NCI-H69 (cell line): ENCODE results near the gene ZNF350.
"Not testable (repeated sequence)": the region's sequence is repeated elsewhere in the genome, so short reads cannot be mapped to it uniquely, and the experiment has no call there.

Source experiments
- DNase-seq: peaks from one replicate; lab custom pipeline; 2025; lab: John Stamatoyannopoulos, UW

ZNF350 gene

DNA sequence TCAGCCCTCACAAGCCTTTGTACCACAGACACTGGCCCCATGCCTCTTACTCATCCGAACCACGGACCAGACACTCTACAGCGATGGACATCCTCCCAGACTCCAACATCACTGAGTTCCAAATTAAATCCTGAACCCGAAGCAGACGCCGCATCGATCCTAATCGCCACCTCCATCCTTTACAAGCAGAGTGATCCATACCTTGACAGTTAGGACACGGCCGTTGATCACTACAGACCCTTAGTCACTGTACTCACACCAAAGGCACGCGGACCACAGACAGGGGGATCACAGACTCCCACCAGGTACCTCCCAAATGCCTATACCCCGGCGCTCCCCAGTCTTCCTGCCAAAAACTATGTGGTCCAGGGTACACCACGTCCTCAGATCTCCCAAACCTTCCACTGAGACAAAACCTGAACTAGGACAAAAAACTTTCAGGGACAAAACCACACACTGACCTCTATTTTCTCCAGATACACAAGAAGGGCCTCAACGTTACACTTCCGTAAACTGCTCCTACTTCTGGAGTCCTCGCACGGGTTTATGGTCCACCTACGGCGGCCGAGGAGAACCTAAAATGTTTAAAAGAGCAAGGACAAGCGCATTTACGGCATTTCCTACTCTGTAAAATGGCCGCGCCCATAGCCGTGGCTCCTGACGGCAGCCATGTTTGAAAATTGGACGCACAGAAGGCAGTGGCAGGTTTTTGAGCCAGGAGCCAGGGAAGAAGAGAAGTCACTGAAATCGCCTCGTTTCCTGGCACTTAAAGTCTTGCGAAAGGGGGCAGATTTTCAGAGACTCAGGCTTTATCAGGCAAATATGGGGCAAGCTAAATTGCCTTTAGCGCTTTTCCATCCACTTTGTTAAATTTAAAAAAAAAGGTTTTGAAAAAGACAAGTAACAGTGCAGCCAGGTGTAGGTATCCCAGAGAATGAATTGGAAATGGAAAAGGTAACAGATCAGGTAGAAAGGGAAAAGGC, at the start of gene ZNF350:
Gene ZNF350 (minus strand): TSS at position 532 of the 983 bp plus-strand sequence. CDS start 12,480 bp downstream, outside the sequence.
- peak; percentile 97 for DNase-seq

DNA sequence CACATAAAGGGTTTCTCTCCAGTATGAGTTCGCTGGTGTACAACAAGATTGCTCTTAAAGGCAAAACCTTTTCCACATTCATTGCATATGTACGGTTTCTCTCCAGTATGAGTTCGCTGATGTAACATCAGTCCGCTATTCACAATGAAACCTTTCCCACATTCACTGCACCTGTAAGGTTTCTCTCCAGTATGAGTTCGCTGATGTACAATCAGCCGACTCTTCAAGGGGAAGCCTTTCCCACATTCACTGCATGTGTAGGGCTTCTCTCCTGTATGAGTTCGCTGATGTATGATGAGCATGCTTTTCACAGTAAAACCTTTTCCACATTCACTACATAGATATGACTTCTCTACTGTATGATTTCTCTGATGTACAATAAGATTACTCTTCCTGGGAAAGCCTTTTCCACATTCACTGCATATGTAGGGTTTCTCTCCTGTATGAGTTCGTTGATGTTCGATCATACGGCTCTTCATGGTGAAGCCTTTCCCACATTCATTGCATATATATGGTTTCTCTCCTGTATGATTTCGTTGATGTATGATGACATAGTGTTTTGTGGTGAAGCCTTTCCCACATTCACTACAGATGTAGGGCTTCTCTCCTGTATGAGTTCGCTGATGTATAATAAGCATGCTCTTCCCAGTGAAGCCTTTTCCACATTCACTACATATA, 47.5 kb upstream of the ZNF350 start:
- DNase-seq: no peak

DNA sequence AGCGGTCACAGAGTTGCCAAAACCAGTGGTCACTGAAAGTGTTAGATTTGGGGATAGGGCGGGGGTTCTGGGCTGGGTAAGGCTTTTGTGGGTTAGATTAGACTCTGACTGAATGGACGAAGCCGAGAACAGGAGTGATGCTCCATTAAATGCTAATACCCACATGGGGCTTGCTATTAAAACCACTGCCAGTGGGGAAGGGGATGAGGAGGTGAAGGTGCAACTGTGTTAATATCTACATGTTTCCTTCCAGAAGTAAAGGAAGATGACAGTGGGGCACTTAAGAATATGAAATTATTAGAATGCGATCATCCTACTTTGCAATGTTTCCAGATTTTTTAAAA, 42.1 kb upstream of the ZNF350 start:
- peak; percentile 52 for DNase-seq

DNA sequence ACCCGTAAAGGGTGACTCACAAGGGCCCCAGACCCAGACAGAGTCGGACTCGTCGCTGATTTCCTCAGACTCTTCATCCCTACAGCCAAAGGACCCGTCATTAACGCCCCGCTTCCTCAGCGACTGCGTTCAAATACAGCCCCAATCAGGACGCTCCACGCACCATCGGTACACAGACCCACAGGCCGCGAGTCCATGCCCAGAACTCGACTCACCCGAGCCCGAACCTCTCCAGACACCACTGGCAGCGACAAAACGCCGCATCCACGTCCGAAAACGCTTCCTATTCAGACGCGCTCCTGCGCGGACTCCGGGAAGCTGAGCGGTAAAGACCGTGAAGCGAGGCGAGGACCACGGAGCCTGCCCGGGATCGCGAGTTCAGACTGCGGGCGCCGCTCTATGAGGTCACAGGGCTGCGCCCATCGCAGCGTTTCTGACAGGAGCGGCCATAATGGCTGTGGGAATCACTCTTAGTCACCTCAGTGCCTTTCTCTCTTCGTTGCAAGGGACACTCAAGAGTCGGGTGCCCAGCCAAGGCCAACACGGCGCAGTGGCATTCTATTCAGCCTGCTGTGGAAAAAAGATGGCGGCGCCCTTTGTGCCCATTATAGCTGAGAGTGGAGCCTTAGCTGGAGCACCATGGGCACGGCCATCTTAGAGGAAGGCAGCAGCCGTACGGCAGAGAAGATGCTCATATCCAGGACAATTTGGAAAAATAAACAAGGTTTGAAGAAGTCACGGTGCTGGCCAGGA, 41.6 kb upstream of the ZNF350 start, which contains the start of gene ZNF614:
Gene ZNF614 (minus strand): TSS at position 353 of the 753 bp plus-strand sequence. CDS start 2,634 bp downstream, outside the sequence.
- peak; percentile 88 for DNase-seq

DNA sequence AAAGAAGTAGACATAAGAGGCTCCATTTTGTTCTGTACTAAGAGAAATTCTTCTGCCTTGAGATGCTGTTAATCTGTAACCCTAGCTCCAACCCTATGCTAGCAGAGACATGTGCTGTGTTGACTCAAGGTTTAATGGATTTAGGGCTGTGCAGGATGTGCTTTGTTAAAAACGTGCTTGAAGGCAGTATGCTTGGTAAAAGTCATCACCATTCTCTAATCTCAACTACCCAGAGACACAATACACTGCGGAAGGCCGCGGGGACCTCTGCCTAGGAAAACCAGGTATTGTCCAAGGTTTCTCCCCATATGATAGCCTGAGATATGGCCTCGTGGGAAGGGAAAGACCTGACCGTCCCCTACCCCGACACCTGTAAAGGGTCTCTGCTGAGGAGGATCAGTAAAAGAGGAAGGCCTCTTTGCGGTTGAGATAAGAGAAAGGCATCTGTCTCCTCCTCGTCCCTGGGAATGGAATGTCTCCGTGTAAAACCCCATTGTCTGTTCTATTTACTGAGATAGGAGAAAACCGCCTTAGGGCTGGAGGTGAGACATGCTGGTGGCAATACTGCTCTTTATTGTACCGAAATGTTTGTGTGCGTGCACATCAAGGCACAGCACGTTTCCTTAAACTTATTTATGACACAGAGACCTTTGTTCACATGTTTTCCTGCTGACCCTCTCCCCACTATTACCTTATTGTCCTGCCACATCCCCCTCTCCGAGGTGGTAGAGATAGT, 39.8 kb upstream of the ZNF350 start:
- DNase-seq: not testable (repeated sequence)

DNA sequence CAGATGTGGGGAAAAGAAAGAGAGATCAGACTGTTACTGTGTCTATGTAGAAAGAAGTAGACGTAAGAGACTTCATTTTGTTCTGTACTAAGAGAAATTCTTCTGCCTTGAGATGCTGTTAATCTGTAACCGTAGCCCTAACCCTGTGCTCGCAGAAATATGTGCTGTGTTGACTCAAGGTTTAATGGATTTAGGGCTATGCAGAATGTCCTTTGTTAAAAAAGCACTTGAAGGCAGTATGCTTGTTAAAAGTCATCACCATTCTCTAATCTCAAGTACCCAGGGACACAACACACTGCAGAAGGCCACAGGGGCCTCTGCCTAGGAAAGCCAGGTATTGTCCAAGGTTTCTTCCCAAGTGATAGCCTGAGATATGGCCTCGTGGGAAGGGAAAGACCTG, 37.8 kb upstream of the ZNF350 start:
- DNase-seq: not testable (repeated sequence)

DNA sequence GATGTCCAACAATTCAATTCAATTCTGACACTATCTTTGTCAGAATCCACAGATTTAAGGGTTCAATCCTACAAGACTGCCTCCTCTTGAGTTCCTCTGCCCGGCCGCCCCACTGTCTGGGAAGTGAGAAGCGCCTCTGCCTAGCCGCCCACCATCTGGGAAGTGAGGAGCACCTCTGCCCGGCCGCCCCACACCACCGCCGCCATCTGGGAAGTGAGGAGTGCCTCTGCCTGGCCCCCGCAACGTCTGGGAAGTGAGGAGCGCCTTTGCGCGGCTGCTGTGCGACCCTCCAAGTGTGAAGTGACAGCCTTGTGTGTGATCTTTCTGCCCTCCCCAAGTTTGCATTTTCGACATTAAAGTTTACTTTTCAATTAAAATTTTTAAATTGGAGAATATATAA, 35.6 kb upstream of the ZNF350 start:
- DNase-seq: no peak

DNA sequence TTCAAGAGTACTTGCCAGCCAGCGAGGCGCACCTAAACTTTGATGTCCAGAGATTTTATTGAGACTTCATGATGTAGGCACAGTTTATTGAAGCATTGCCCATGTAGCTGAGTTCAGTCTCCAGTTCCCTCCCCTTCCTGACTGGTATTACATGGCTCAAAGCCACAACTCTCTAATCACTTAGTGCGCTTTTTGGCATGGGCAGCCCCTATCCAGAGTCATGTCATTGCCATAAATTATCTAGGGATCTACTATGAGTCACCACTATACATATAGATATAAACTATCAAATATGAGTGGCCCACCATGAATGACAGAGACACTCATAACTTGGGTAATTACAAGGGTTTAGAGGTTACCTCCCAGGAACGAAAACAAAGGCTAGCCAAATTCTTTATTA, 33.9 kb upstream of the ZNF350 start:
- DNase-seq: no peak

DNA sequence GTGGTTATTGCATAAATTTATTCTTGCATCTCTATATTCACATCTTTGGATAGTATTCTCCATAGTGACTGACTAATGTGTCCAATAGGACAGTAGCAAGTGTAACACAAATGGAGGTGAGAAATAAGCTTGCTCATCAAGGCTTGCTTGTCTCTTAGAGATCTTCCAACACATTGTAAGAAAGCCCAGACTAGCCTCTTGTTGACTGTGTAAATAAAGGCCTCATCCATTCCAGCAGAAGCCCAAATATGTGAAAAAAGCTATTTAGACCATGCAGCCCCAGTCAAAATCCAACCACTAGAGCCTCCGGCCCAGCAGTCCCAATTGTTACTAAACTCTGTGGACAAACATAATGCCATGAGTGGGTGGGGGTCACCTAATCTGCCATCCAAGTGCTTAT, 24.0 kb upstream of the ZNF350 start:
- no peak for DNase-seq

DNA sequence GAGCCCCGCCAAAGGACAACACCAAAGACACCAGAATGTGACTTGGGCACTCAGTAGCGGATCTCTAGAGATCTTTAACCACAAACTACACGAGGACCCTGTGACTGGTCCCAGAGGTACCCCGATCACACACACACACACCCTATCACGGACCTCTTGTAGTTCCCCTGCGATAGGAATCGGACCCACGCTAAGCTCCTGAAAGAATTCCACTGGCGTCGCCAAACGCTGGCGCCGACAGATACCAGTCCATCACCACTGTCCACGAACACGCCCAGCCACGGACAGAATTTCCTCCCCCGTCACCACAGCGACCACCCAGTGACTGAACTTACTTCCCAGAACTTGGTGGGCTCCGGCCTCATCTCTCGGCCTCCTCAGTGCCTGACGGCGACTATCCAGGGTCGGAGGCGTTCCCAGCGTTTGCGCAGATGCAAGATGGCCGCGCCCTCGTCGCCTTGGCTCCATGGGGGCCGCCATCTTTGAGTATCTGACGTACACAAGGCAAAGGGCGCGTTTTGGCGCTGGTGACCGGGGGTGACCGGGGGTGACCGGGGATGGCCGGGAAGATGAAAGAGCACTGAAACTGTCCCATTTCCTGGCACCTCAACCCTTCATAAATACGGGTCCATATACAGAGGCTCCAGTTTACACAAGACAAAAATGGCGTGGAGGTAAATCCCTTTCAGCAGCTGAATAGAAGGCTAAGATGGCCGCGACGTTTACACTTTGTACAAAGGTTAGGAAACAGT, 21.3 kb upstream of the ZNF350 start, which contains the start of gene ZNF615:
Gene ZNF615 (minus strand): TSS at position 406 of the 752 bp plus-strand sequence. CDS start 4,500 bp downstream, outside the sequence.
- DNase-seq: peak; percentile 94

DNA sequence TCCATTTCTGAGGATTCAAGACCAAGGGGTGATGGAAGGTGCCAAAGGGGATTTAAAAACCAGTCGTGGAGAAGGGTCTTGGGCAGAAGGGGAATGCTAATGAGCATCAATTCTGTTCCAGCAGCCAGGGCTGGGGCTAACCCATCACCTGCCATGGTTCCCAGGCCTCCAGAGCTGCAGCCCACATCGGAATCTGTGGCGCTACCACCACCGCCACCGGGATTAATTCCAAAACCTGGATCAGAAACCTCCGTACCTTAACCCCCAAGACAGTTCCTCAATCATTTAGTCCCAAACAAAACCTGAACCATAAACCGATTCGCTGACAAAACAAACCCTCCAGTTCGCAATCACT, 20.8 kb upstream of the ZNF350 start:
- DNase-seq: peak; percentile 53

DNA sequence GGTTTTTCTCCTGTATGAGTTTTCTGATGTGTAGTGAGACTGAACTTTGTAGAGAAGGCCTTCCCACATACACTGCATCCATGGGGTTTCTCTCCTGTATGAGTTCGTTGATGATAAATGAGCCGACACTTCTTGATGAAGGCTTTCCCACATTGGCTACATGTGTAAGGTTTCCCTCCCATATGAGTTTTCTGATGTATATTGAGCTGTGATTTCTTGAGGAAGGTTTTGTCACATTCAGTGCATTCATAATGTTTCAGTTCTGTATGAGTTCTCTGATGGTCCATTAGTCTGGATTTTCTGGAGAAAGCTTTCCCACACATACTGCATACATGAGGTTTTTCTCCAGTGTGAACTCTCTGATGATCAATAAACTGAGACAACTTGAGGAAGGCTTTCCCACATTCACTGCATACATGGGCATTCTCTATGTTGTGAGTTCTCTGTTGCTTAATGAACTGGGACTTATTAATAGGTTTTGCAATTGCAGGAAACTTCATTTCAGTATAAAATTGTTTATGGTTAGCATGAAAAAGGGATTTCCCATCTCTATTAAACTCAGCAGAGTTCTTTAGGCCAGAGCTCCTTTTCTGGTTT, 7.5 kb upstream of the ZNF350 start:
- DNase-seq: no peak

DNA sequence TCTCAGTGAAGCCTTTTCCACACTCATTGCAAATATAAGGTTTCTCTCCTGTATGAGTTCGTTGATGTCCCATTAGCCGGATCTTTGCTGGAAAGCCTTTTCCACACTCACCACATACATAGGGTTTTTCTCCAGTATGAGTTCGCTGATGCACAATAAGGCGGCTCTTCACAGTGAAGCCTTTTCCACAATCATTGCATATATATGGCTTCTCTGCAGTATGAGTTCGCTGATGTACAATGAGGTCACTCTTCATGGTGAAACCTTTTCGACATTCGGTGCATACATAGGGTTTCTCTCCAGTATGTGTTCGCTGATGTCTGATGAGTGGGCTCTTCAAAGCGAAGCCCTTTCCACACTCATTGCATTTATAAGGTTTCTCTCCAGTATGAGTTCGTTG, 6.8 kb upstream of the ZNF350 start:
- no peak for DNase-seq

DNA sequence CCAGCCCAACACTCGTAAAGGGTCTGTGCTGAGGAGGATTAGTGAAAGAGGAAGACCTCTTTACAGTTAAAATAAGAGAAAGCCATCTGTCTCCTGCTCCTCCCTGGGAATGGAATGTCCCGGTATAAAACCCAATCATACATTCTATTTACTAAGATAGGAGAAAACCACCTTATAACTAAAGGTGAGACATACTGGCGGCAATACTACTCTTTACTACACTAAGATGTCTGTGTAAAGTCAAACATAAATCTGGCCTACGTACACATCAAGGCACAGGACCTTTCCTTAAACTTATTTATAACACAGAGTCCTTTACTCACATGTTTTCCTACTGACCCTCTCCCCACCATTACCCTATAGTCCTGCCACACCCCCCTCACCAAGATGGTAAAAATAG, 3.3 kb downstream of the ZNF350 start:
- no peak for DNase-seq

DNA sequence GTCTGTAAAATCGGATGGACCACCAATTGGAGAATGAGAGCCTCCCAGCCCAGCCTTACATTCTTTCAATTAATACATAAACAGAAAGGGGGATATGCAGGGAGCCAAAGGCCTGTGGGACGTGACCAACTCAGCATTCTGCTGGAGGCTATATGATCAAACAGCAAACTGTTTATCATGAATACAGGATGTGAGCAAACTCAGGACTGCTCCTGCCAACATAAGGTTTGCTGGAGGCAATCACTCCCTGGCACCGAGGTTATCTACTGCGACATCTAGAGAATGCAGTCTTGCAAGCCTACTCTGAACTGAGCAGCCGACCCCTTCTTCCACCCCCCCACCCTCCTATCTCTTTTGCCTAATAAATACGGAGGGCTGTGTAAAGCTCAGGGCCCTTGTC, 5.7 kb downstream of the ZNF350 start:
- DNase-seq: not testable (repeated sequence)

DNA sequence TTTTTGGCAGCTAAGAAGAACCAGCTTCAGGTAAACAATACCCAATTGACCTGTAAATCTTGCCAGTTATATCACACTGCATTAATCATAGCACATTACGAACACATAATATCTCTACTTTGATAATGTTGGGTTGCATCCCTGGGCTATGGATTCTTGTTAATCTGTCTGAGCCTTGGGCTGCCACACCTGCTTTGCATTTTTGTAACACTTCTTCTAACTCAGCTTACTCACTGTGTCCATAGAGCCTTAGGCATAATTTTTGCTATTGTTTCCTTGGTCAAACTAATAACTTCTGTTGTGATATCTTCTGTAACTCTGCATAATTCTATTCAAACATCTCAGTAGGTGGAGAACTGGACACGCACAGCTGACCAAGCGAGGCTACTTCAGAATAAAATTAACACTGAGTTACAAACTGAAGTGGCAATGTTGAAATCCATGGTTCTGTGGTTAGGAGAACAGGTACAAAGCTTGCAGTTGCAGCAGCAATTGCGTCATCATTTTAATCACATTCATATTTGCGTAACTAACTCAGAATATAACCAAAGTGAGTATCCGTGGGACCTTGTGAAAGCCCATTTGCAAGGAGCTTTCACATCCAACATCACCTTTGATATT, 6.4 kb downstream of the ZNF350 start:
- no peak for DNase-seq

DNA sequence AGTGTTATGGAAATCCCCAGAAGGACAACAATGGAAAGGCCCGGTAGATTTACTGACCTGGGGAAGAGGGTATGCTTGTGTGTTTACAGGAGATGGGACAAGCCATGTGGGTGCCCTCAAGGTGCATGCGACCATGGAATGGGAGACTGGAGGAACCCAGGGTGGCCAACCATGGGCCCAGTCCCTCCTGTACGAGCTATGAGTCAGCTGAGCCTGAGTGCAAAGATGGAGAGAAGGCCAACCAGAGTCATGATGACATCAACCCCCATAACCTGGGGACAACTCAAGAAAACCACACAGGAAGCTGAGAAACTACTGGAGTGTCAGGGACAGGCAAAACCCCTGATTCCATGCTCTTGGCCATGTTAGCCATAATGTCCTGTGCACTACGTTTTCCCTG, 7.8 kb downstream of the ZNF350 start:
- no peak for DNase-seq

DNA sequence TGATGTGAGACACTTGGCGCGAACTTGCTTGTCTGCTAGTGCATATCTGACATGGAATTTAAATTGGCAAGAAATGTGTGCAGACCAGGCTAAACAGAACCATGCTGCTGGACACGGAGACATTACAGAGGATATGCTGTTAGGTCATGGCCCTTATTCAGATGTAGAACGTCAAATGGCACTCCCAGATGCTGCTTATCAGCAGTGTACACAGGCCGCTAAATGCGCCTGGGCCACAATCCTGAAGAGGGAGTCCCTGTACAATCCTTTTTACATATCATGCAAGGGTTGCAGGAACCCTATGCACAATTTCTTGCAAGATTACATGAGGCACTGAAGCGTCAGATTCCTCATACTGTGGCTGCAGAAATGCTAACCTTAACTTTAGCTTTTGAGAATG, 9.3 kb downstream of the ZNF350 start:
- no peak for DNase-seq

DNA sequence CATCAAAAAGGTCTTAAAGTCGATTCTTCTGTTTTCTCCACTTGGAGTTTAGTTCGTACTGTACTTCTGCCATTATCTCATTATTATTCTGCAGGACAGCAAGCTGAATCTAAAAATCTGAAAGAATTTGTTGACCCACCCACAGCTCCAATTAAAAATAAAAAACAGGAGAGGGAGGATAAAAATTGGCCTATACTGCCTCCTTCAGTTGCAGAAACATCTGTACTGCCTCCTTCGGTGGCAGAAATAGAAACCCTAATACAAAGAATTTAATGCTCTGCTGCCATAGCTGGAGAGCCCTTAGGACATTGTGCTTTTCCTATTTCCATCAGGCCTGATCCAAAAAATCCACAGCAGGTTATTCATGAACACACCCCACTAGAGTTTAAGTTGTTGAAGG, 9.8 kb downstream of the ZNF350 start:
- DNase-seq: no peak

DNA sequence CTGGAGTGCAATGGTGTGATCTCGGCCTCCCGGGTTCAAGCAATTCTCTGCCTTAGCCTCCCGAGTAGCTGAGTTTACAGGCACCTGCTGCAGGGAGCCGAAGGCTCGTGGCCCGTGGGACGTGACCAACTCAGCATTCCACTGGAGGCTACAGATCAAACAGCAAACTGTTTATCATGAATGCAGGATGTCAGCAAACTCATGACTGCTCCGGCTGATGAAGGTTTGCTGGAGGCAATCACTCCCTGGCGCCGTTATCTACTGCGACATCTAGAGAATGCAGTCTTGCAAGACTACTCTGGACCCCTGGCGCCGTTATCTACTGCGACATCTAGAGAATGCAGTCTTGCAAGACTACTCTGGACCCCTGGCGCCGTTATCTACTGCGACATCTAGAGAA, 10.9 kb downstream of the ZNF350 start:
- not testable (repeated sequence) for DNase-seq
